ENCODE results near the gene C9orf50. TPM values are rescaled to one million over a fixed set of nuclear protein-coding genes. Genes with fewer than 3 reads are reported as not detected.
"Not testable (repeated sequence)": the region's sequence is repeated elsewhere in the genome, so short reads cannot be mapped to it uniquely, and the experiment has no call there.

Gene C9orf50
- polyA plus RNA-seq, 3 donors = 0.49 to 1.2 (median 0.78) TPM

DNA sequence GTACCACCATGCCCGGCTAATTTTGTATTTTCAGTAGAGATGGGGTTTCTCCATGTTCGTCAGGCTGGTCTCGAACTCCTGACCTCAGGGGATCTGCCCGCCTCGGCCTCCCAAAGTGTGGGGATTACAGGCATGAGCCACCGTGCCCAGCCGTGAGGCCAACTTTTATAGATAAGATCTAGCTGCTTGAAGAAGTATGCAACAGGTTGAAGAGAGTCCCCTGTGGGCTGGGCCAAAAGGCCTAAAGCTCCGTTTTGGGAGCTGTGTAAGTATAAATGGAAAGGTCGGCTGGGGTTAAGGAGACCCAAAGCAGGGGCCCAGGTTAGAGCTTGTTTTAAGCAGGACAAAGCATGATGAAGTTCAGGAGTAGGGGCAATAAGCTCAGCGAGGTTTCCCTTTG lies 28.1 kb downstream of the C9orf50 start:
- not testable (repeated sequence) for DNase-seq

DNA sequence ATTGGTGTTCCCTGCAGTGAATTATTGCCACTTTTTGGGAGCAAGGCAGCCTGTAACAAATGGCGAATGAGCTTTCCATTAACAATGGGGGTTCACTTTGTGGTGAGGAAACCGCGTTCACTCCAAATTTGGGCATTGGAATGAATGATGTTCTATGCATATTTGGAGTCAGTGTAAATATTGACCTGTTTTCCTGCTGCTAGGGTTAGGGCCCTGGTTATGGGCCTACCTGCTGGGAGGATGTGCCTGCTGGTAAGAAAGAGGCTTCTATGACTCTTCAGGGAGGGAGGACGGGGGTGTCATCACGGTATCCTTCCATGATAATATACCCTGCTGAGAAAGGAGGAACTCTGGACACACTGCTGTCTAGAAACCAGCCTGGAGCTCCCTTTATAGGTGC lies 29.0 kb downstream of the C9orf50 start:
- no peak for DNase-seq

DNA sequence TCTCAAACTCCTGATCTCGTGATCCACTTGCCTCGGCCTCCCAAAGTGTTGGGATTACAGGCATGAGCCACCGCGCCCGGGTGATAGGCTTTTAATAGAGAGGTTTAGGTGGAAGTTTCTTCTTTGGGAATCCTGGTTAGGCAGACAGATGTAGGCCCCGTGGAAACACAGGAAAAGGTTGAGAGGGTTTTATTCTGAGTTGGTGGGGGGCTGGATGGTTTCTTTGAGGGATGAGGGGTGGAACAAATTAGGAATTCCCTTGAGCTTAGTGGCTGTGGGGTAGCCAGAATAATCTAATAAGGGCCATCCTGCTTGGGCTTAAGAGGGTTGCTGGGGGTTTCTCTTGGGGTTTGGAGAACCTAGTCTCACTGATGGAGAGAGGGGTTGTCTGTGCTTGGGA lies 30.4 kb downstream of the C9orf50 start:
- DNase-seq = no peak

DNA sequence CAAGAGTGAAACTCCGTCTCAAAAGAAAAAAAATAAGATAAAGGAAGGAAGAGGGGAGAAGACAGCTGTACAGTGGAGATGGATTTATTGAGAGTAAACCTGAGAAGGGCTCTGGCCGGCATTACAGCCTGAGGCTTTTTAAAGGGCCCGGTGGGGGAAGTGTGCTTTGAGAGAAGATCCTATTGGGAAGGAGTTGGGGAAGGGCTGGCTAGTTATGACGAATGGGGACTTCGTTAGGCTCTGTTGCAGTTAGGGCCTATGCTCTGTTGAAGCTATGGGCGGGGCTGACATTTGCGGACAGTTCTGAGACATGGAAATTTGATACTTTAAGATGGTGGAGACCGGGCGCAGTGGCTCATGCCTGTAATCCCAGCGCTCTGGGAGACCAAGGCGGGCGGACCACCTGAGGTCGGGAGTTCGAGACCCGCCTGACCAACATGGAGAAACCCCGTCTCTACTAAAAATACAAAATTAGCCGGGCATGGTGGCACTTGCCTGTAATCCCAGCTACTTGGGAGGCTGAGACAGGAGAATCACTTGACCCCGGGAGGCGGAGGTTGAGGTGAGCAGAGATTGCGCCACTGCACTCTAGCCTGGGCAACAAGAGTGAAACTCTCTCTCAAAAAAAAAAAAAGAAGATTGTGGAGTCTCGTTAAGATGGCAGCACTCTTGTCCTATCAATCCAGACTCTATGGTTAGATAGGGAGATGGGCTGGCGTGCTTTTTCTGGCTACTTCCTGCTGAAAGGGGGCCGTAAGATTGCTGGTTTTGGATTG lies 33.2 kb downstream of the C9orf50 start:
- no peak for DNase-seq

DNA sequence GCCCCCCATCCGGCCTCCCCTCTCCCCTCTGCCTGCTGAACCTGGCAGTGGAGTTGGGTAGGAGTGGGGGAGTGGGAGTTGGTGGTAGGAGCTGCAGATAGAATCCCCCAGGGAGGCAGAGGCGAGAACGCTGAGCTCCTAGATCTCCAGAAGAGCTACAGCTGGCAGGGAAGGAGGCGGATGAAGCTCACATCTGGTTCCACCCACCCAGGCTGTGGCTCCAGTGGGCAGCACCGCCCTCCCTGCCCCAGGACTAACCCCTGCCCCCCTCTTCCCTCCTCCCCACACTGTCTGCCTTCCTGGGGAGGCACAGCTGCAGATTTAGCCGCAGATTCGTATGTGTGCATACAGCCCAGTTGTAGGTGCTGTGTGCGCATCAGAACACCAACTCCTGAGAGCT lies 34.2 kb downstream of the C9orf50 start:
- no peak for DNase-seq

DNA sequence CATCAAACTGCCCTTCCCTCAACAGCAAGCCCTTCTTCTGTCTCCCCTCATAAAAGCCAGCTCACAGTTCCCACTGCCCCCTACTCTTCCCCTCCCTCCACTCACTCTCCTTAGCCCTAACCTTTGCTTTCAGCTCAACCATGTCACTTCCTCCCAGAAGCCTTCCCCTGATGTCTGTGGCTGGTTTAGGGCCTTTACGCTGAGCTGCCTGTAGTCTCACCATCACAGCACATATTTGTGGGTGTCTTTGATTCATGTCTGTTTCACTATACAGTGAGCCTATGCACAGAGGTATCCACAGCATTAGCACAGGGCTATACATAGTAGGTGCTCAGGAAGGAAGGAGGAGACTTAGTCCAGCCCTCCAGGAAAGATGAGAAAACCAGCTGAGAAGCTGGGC lies 34.7 kb downstream of the C9orf50 start:
- no peak for DNase-seq

DNA sequence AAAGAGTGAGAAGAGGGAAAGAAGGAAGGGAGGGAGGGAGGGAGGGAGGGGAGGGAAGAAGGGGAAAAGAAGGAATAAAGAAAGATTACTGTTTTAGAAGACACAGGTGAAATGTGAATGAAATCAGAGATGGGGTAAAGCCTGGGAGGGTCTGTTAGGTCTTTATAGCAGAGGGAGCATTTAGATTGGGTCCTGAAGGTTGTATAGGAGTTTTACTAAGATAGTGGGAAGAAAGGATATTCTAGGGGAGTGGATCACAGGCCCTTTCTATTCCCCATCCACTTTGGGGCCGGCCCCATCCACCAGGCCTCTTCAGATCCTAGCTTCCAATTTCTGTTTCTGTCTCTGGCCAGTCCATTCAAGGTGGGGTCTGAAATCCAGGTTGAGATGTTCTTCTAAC lies 35.5 kb downstream of the C9orf50 start:
- DNase-seq = no peak

DNA sequence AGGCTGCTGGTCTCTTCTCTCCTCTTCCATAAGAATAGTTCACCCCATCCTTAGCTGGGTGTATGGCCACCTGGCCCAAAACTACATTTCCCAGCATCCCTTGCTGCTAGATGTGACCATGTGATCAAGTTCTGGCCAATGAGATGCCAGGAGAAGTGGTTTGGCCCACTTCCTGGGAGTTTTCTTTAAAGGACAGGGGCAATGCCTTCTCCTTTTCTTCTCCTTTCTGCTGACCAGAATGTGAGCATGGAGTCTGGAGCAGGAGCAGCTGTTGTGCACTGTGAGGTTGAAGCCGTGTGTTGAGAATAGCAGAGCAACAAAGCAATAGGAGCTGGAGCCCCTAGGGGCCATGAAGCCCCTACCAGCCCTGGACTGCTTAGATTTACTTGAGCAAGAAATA lies 36.8 kb downstream of the C9orf50 start:
- DNase-seq = no peak

DNA sequence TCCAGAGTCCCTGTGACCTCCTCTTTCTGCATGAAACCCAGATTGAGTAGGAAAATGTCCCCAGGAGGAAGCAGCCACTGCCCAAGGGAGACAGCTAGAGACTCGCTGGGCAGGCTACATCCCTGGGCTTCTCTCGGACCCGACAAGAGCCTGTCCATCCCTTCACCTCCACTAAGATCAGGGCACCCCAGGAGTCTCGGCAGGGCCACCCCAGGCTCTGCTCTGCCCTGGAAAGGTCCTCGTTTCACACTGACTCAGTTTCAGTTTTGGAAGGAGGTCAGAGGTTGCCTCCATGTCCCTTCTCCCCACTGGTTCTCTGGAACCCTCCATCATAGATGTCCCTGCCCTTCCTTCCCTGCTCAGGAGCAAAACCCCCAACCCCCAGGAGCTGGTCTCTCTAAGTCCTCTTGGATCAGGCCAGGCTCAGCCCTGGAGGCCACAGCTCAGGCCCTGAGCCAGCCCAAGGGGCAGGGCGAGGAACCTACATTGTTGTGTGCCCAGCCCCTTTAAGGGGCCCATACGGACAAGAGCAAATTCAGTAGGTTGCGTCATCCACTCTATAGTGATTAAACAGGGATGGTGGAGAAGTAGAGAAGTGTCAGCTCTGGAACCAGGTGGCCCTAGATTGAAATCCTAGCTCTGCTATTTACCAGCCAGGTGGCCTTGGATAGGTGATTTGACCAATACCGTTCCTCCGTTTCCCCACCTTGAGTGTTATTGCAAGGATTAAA lies 37.4 kb downstream of the C9orf50 start:
- DNase-seq = no peak

DNA sequence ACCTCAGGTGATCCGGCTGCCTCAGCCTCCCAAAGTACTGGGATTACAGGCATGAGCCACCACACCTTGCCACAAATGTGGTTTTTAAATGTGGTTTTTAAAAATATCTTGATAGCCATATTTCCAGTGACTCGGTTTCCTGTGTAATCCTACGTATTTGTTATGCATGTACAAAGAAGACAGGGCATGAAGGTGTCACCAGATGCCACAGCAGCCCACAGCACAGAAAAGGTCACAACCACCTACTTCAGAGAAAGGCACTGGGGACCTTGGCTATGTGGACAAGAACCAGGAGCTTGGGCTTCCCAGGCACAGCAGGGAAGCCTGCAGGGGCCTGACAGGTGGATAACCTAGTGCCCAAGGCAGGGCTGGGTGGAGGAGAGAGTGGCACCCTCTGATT lies 38.0 kb downstream of the C9orf50 start:
- no peak for DNase-seq

DNA sequence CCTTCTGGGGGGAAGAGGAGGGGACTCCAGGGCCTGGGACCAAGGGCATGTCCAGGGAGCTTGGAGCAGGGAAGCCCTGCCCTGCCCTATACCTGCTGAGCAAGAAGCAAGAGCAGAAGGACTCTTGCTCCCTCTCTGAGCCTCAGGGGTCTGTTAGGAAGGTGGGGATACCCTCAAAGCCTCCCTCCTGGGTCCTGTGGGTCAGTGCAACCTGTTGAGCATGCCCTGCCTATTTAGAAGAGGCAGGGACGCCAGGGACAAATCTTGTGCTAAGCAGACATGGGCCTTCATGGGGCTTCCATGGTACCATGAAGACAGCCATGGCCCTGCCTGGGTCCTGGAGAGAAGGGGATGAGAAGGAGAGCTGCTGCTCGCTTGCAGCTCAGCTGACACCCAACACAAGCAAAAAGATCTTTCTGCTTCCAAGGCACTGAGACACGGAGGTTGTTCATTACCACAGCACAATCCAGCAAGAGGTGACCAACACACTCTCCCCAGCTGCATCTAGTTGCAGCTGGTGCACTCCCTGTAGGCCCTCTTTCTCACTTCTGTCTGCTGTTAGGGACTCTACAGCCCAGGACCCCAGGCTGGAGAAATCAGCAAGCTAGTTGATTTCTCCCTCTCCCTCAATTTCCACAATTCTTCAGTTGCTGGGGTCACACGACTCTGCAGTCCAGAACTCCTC lies 39.3 kb downstream of the C9orf50 start:
- no peak for DNase-seq

DNA sequence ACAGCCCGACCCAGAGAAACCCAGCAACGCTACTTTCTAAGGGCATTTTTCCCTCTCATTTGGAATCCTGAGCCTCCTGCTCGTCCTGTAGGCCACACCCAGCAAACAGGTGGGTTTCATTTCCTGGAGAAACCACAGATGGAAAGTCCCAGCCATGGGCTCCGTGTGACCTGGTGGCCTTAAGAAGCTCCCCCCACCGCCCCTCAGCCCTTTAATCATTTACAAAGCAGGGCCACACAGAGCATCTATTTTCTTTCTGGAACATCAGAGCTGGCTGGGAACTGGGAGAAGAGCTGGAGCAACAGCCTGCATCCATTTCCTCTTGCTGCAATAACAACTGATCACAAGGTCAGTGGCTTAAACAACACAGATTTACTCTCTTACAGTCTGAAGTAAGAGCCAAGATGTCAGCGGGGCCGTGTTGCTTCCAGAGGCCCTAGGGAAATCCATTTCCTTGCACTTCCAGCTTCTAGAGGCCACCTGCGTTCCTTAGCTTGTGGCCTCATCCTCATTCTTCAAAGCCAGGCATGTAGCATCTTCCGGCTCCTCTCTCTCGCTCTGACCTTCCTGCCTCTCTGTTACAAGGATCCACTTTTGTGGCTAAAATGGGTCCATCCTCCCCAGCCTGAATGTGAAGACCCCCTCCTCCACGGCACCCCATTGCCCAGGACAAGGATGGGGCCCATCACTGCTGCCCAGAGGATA lies 40.5 kb downstream of the C9orf50 start:
- no peak for DNase-seq

DNA sequence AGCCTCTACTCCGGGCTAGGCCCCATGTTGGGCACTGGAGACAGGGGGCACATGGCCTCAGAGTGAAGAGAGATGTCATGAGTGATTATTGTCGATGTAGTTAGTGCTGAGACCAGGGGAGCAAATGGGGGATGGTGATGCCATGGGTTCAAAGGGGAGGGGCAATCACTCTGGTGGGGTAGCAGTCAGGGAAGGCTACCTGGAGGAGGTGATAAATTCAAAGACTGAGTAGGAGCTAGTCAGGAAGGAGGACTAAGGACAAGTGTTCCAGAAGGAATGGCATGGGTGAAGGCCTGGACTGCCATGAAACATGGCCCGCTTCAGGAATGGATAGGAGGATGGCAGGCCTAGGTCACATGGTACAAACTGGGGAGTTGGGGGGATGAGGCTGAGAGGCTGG lies 41.6 kb downstream of the C9orf50 start:
- DNase-seq = no peak

DNA sequence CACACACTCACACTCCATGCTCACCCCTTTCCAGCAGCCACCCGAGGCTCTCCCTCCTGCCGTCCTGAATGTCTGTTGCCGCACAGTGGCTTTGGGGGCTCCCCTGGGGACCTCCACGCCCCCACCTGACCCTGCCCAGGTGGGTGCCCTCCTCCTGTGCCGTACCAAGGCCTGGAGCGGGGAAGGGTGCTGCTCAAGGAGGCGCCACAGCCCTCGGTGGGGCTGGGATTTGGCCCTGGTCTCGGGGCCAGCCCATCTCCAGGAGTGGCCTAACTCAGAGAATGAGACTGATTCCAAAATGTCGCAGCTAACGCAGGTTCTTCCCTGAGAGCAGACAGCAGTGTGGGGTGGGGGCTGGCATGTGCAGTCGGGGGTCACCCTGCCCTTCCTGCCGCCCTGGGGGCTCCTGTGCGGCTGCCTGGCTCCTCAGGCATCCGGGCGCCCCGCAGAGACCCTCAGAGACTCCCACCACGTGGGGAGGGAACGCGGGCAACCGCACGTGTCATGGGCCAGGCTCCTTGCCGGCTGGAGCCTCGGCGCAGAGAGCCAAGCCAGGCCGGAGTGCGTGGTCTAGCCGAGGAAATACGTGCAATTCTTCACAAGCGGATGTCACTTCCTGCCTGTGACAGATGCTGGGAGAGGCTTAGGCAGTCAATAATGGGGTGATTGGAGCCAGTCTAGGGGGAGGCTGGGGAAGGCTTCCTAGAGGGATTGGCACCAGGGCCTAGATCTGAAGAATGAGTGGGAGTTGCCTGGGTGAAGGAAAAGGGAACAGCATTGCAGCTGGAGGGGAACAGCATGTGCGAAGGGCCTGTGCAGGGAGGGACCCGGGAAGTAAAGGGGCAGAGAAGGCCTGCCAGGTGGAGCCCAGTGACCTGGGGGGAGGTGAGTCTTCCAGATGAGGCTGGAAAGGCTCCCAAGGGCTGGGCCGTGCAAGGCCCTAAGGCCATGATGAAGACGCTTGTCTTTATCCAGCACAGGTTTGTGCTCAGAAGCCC lies 44.1 kb downstream of the C9orf50 start:
- no peak for DNase-seq

DNA sequence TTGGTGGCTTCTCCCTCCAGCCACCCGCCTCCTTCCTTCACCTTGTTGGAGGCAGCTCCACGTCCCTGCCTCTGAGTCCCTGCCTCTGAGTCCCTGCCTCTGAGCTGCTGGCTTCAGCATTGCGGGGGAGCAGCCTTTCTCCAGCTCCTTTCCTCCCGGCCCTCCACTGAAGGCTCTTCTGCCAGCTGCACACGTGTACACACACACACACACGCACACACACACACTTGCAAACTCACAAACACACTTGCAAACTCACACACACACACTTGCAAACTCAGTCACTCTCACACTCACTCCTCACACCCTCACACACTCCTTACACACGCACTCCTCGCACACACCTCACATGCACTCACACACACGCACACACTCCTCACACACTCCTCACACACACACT lies 45.1 kb downstream of the C9orf50 start:
- no peak for DNase-seq

DNA sequence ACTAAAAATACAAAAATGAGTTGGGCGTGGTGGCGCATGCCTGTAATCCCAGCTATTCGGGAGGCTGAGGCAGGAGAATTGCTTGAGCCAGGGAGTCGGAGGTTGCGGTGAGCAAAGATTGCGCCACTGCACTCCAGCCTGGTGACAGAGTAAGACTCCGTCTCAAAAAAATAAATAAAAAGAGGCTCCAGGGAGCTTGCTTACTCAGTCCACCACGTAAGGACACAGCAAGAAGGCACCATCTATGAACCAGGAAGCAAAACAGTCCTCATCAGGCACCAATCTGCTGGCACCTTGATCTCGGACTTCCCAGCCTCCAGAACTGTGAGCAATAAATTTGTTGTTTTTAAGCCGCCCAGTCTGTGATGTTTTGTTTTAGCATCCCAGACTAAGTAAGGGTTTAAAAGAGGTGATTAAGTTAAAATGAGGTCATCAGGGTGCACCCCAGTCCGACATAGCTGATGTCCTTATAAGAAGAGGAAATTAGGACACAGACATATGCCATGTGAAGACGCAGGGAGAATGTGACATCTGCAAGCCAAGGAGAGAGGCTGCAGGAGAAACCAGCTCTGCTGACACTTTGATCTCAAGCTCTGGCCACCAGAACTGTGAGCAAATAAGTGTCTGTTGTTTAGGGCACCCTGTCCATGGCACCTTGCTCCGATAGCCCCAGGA lies 45.9 kb downstream of the C9orf50 start:
- no peak for DNase-seq

DNA sequence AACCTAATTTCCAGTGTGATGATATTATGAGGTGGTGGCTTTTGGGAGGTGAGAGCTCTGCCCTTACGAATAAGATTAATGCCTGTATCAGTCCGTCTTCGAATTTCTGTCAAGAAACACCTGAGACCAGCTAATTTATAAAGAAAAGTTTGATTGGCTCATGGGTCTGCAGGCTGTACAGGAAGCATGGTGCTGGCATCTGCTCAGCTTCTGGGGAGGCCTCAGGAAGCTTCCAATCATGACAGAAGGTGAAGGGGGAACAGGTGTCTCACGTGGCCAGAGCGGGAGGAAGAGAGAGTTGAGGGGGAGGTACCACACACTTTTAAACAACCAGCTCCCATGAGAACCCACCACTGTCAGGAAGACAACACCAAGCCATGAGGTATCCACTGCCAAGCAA lies 46.9 kb downstream of the C9orf50 start:
- no peak for DNase-seq

DNA sequence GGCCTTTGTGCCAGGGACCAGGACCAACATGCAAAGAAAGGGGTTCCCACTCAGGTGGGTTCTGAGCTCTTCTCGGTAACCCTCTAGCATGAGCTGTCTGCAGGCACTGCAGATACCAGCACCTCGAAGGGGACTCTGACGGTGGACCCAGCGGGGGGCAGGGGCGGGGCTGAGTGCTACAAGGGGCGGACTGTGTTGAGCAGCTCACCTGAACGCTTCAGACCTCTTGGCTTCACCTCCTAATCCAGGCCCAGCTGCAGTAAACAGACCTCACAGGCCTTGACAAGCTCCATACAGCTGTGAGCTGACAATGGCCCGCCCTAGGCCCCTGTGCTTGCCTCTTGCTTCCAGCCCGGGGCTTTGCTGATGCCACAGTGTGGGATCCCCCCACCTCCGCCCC lies 48.4 kb downstream of the C9orf50 start:
- DNase-seq = no peak

DNA sequence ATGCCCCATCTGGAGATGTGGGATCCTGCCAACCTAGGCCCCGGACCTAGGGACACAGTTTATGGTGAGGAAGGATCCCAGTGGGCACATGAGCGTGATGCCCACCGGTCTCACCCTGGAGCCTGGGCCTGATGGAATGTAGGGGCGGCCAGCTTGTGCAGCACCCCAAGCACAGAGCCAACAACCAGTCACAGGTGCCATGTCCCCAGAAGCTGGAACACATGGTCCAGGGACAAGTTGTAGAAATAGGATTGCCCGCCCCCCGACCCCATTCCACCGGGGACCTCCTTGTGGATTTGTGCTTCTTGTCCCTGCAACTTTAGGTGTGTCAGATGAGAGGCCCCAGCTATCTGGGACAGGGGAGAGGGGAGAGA lies 48.9 kb downstream of the C9orf50 start:
- DNase-seq = no peak

DNA sequence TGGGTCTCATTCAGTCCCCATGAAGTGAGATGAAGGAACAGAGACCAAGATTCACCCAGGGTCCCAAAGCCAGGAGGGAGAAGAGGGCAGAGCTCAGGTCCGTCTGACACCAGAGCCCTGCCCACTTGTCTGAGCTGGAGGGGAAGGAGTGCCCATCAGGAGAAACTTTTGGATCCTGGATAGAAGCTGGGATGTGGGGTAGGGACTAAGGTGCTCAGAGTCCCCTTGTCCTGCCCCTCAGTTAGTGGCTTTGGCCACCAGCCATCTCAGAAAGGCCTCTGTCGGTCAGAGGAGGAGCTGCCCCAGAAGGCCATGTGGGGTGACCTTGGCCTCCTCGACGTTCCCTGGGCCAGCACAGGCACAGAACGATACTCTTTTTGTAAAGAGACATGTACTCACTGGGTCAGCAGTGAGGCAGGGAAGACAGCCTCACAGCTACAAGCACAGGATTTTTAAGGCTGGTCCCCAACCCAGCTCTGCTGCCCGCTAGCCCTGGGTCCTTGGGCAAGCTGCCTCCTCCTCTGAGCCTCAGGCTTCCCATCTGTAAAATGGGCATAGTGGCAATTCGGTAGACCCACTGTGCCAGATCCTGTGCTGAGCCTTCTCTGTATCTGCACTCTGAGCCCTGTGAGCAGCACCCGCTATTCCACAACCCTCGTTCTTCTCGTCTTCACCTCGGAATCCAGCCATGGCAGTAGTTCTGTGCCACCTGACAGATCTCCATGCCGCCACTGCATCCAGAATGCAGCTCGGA lies 49.4 kb downstream of the C9orf50 start:
- DNase-seq = no peak

All from renal pelvis (tissue), 4 donors.